HG02938 (cell line): ENCODE measurements around the gene SMIM41.
"Not testable (repeated sequence)": the region's sequence is repeated elsewhere in the genome, so short reads cannot be mapped to it uniquely, and the experiment has no call there.

Experiments used
- ATAC-seq: cut with Tn5 transposase; IDR thresholded peaks from one replicate; pipeline ENCODE4 v1.9.1; 2021; ENCODE audit warnings: mild to moderate bottlenecking, moderate library complexity; ENCODE audit not compliant: unreplicated experiment

The SMIM41 gene

GRCh38 chr12:52082988-52083637 lies 3.6 kb downstream of the SMIM41 start:
- ATAC-seq, result no peak

DNA sequence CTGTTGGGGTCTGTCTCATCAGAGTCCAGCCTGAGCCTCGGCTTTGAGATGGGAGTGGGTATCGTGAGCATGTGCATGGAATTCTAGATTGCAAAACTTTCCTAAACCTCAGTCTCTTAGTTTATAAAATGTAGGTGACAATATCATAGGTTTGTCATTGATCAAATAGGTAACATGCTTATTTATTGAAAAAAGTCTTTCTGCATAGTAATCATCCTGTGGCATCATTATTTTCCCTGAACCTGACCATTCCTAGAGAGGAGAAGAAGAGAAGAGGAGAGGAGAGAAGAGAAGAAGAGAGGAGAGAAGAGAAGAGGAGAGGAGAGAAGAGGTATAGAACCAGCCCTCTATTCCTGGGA lies 4.1 kb downstream of the SMIM41 start:
- no peak for ATAC-seq

- ATAC-seq, result no peak
These were observed 5.2 kb downstream of the SMIM41 start for GRCh38 chr12:52084491-52085231.

GRCh38 chr12:52085682-52086180 lies 6.2 kb downstream of the SMIM41 start:
- ATAC-seq, result no peak

DNA sequence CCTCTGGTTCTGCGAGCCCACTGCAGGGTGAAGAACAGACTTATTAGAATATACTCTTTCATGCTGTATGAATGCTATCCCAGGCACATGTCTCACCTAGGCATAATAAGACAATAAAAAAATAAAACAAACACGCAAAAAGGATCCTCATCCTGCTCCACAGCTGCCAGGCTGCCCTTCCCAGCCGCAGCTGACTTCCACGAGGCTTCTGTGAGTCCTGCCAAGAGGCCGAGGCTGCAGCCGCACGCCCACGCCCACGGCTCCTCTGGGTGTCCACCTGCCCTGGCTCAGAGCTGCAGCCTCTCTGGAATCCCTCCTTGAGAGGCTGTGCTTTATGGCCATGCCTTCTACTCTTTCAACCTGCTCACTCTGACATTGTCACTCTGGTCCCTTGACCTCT lies 6.9 kb downstream of the SMIM41 start:
- ATAC-seq, result no peak

GRCh38 chr12:52086944-52087835 lies 7.7 kb downstream of the SMIM41 start:
- no peak for ATAC-seq

DNA sequence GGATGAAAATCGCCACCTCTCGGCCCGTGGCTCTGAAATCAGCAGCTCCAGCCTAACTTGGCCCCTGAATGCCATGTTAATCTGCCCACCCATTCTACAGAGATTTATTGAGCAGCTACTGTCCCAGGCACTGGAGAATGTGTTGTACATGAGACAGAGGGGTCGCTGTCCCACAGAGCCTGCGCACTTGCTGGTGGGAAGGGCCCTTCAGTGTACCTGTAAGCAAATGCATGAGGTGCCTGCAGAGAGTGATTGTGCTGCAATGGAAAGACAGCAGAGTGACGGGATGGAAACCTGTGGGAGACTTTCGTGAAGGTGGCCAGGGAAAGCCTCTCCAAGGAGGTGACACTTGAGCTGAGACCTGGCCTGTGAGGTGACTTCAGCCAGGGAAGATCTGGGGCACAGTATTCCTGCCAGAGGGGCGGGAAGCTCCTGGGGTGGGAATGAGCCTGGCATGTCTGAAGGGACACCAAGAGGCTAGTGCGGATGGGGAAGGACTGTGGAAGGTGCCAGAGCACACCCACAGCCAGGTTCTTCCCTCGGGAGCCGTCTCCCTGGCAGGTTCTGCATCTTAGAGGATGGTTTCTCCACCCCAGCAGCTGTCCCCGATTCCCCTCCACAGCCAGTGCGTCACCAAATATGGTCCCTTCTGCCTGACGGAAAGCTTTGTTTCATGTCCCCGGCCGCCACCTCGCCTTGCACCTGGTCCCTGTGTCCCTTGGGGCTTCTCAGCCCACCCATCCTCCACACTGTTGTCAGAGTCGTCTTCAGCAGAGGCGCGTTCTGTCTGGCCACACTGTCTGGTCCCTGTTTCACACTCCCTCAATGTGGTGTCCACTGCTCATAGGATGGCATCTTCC lies 8.7 kb downstream of the SMIM41 start:
- peak; percentile 68 for ATAC-seq

- no peak for ATAC-seq
These were observed 10.0 kb downstream of the SMIM41 start for GRCh38 chr12:52089491-52089890.

GRCh38 chr12:52090291-52090690 lies 10.8 kb downstream of the SMIM41 start:
- no peak for ATAC-seq

GRCh38 chr12:52091061-52091460 lies 11.6 kb downstream of the SMIM41 start:
- no peak for ATAC-seq

GRCh38 chr12:52091869-52092268 lies 12.4 kb downstream of the SMIM41 start:
- ATAC-seq, result no peak

DNA sequence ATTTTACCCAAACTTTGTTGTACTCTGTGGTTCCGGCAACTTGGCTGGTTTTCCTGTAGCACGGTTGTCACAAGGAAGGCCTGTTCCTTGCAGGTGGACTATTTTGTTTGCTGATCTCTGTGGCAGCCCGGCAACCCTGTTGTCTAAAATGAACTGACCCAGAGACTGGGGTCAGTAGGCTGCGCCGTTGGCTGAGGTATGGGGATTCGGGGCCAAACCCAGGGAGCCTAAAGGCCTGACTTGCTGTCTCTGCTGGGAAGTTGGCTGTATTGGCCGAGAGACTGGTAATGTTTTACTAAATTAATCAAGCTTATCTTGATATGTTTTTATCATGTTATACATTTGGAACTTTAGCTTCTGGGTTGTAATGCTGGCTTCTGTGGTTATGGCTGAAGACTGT lies 13.8 kb downstream of the SMIM41 start:
- ATAC-seq, result no peak

DNA sequence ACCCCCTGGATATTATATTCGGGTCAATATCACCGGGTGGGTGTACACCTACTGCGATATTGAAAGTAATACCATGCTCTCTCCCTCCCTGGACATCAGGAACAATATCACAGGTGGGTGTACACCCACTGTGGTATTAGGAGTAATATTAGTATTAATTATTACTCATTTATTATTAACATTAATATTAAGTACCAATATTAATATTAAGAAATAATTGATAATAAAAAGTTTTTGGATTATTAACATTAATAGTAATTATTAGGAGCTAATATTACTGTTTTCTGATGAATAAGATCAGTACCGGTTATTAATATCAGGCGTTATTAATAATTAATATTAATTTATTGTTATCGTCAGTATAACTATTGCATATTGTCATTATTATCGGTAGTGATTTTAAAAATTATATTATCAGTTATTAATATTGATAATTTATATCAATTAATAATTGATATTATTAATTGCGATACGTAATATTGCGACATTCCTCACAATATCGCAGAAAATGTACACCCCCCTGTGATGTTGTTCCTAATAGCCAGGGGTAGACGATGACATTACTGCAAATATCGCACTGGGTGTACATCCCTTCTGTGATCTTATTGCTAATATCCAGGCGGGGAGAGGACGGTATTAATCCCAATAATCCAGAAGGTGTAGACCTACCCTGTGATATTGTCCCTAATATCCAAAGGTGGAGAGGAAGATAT lies 17.0 kb downstream of the SMIM41 start:
- ATAC-seq, result no peak

GRCh38 chr12:52097045-52097666 lies 17.7 kb downstream of the SMIM41 start:
- no peak for ATAC-seq

DNA sequence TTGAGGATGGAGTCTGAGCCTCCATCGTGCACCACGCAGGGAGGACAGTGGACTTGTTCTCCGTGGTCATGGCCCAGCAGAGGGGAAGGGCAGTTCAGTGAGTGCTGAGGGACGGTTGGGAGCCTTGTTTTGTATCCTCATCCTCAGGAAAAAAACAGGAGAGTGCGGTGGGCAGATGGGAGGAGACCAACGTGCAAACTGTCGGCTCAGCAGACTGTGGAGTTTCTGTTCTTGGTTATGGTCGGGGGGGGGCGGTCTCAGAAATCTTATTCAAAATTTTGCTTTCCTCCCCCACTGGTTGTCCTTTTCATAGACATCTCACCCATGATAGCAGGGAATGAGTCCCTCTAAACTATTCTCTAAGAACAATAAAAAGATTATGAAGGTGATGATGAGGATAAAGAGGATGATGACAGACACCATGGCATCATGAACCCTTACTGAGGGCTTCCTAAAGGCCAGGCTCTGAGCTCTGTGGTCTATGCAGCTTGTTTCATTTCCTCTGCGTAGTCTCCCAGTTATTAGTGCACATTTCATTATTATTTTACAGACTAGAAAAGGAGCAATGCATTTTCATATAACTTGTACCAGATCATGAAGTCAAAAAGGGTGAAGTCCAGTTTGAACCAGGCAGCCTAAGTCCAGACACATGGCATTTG lies 25.1 kb downstream of the SMIM41 start:
- not testable (repeated sequence) for ATAC-seq

DNA sequence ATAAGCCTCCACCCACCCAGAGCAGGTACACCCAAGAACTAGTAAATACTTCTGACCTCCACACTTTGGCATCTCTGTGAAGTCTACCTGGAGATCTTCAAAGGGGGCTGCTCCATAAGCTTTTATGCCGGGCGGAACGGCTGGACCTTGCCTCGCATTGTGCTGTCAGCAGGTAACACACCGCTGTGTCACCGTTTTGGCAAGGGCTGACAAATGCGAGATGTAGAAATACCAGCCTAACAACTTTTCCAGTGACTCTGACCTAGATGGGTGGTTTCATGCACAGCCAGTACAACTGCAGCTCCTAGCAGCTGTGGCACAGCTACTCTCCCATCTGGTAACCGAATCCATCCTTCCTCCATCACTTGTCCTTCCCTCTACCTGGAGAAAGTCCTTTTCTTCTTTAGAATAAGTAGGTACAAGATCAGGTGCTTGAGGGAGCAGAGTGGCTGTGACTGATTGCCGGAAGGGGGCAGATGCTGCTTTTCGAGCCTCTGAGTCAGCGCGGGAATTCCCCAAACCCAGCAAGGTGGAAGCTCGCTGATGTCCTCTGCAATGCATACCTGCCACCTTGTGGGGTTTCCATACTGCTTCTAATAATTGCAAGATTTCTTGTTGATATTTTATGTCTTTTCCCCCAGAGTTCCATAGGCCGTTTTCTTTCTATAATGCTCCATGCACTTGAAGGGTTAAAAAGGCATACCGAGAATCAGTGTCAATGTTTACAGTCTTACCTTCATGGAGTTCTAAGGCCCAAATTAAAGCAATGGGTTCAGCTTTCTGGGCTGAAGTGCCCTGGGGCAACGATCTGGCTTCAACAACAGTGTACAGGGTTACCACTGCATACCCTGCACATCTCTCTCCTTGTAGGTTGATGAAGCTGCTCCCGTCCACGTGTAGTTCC lies 37.0 kb downstream of the SMIM41 start:
- not testable (repeated sequence) for ATAC-seq

GRCh38 chr12:52117806-52118475 lies 38.4 kb downstream of the SMIM41 start:
- ATAC-seq, result not testable (repeated sequence)
